Esophagus squamous epithelium (tissue), 5 donors: ENCODE data around the gene FHIT. TPM values are rescaled to one million over a fixed set of nuclear protein-coding genes. Genes with fewer than 3 reads are reported as not detected.

ENCODE experiments used
- DNase-seq: peaks from one replicate; lab custom pipeline; 2025; lab: John Stamatoyannopoulos, UW
- H3K27ac ChIP-seq, 4 donors: fragments of 200-600 bp; sonication (generic); one replicate each; pipeline ENCODE4 v1.5.1; 2016 to 2019; ENCODE audit warnings: mild to moderate bottlenecking in 1 of 4
- H3K27me3 ChIP-seq, 4 donors: fragments of 200-600 bp; sonication (generic); 1 replicate in 3 of 4; 2 replicates in 1 of 4; pipeline versions ENCODE4 v1.5.1 to v1.6.0; 2017 to 2021; ENCODE audit warnings: antibody characterized with exemption in 1 of 4
- H3K36me3 ChIP-seq, 3 donors: fragments of 200-600 bp; sonication (generic); one replicate each; pipeline ENCODE4 v1.5.1; 2016 to 2019
- H3K4me1 ChIP-seq, 3 donors: fragments of 200-600 bp; sonication (generic); one replicate each; pipeline ENCODE4 v1.5.1; 2017 to 2019
- H3K4me3 ChIP-seq, 4 donors: fragments of 200-600 bp; sonication (generic); 1 replicate in 3 of 4; 2 replicates in 1 of 4; pipeline ENCODE4 v1.5.1; 2016 to 2019; ENCODE audit warnings: mild to moderate bottlenecking in 2 of 4, moderate library complexity in 1 of 4
- H3K9me3 ChIP-seq, 3 donors: fragments of 200-600 bp; sonication (generic); one replicate each; pipeline ENCODE4 v1.5.1; 2016 to 2019
- POLR2A ChIP-seq, 4 donors: fragments of 450-650 bp; IDR thresholded peaks; one replicate each; pipeline ENCODE4 v1.6.1; 2017; ENCODE audit warnings: antibody characterized with exemption in 4 of 4, mild to moderate bottlenecking in 4 of 4, moderate library complexity in 3 of 4
- WGBS, 2 donors: methylation state at CpG; one replicate each; pipeline ENCODE4 v1.1.5; 2018; 5-methylcytosine and 5-hydroxymethylcytosine counted together
- intact Hi-C: fragments of 100-400 bp; cut with DNase I; formaldehyde crosslinking; loops from one replicate; pipeline ENCODE4 v1.15.0; 2022
- total RNA-seq, 4 donors: library from RNA; depleted of rRNA; stranded (reverse); fragments of >200 nt; gene quantifications; one replicate each; pipeline ENCODE4 v1.1.0, GENCODE V29; 2016
- TF ChIP-seq, protein P1 (sequence below), 6 experiments: fragments of 450-650 bp in 4 of 6; fragments of 200-600 bp in 2 of 6; sonication (generic) in 2 of 6; IDR thresholded peaks; one replicate each; pipeline ENCODE4 v1.5.1; 2016 to 2019; ENCODE audit warnings: antibody characterized with exemption in 6 of 6, mild to moderate bottlenecking in 4 of 6, moderate library complexity in 4 of 6
- donor health status: DM: yes; HTN: yes; CAD: no.

Gene FHIT
- total RNA-seq, 4 donors from 2014 or later: 0.64 to 5.7 (median 3.1) TPM

DNA sequence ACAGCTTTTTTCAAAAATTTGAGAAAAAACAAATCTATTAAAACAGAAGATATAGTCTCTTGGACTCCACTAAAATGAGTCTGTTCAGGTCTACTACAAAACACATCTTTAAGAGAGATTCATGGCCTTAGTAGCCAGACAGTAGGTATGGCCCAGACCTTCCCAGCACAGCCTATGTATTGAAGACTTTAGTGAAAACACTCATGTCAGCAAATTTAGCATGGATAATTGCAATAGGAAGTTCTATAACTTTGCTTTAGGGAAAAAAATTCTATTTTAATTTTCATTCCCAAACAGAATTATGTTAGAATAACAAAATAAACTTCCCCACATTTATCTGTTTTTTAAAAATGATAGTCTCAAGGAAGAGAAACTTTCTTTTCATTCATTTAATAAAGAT lies 976.6 kb downstream of the FHIT start:
- intact Hi-C loops: no loop called here
- no peak for DNase-seq
- H3K4me3 ChIP-seq: no peak overlapping the region

DNA sequence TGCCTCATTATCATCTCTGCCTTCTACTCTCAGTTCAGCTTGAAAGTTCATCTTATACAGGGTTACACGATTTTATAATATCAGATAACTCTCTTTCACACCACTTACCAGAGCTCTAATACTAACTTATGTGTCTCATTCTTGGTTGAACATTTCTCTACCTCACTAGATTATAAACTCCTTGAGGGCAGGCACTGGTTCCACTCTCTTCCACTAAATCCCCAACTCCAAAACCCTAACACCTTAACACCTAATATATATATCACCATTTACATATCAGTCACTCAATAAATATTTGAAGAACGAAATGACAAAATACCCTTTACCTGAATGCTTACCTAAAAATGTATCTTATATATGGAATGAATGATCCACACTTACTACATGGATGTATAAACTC lies 977.2 kb downstream of the FHIT start:
- Histone ChIP-seq H3K36me3 (no peaks in the 10 kb centered on the region), H3K27ac (no peak overlapping the region), H3K27me3 (no peaks in the 10 kb centered on the region), H3K9me3 (no peaks in the 10 kb centered on the region), H3K4me1 (no peaks in the 10 kb centered on the region), H3K4me3 (no peak overlapping the region)
- no peak for DNase-seq
- no peak for TF ChIP-seq POLR2A (IDR thresholded peaks at IDR 0.05)
- TF ChIP-seq, protein P1, sequence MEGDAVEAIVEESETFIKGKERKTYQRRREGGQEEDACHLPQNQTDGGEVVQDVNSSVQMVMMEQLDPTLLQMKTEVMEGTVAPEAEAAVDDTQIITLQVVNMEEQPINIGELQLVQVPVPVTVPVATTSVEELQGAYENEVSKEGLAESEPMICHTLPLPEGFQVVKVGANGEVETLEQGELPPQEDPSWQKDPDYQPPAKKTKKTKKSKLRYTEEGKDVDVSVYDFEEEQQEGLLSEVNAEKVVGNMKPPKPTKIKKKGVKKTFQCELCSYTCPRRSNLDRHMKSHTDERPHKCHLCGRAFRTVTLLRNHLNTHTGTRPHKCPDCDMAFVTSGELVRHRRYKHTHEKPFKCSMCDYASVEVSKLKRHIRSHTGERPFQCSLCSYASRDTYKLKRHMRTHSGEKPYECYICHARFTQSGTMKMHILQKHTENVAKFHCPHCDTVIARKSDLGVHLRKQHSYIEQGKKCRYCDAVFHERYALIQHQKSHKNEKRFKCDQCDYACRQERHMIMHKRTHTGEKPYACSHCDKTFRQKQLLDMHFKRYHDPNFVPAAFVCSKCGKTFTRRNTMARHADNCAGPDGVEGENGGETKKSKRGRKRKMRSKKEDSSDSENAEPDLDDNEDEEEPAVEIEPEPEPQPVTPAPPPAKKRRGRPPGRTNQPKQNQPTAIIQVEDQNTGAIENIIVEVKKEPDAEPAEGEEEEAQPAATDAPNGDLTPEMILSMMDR (IDR thresholded peaks at IDR 0.05): no peak
- intact Hi-C loops: no loop called here
- WGBS, 2 donors: 77 to 84% methylated on average over 2 of the region's 2 CpGs

More for the DNA sequence above, 976.6 kb downstream of the FHIT start:
- no peak for TF ChIP-seq POLR2A (IDR thresholded peaks at IDR 0.05)
- TF ChIP-seq, protein P1 (IDR thresholded peaks at IDR 0.05): no peak
- Histone ChIP-seq H3K27ac (no peak overlapping the region), H3K9me3 (no peaks in the 10 kb centered on the region), H3K36me3 (no peaks in the 10 kb centered on the region), H3K27me3 (no peaks in the 10 kb centered on the region), H3K4me1 (no peaks in the 10 kb centered on the region)

DNA sequence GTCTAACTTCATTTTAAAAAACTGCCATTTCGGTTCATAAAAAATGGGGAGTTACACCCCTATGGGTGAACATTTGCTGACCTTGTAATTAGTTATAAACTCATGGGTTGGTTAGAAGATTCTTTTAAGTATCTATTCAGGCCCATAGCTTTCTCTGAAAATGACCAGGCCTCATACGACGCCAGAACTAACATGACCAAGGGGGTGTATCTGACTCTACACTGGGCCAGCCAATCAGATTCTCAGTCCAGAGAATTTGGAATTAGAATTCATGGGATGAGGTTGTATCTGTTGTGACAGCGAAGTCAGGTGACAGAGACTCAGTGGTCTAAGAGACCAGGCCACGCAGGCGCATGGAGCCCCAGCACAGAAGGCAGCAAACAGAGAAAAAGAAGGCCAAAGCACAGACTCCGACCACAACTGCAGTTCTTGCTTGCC lies 981.4 kb downstream of the FHIT start:
- TF ChIP-seq, protein P1 (IDR thresholded peaks at IDR 0.05): no peak
- TF ChIP-seq POLR2A (IDR thresholded peaks at IDR 0.05): no peak
- DNase-seq: no peak
- H3K9me3 ChIP-seq: no peaks in the 10 kb centered on the region
- H3K27ac ChIP-seq: no peak overlapping the region
- H3K4me3 ChIP-seq: no peak overlapping the region
- H3K4me1 ChIP-seq: no peaks in the 10 kb centered on the region
- 90 to 96% methylated on average over 7 of the region's 7 CpGs for WGBS, 2 donors
- H3K36me3 ChIP-seq: no peaks in the 10 kb centered on the region
- intact Hi-C loops: no loop called here
- no peaks in the 10 kb centered on the region for H3K27me3 ChIP-seq

DNA sequence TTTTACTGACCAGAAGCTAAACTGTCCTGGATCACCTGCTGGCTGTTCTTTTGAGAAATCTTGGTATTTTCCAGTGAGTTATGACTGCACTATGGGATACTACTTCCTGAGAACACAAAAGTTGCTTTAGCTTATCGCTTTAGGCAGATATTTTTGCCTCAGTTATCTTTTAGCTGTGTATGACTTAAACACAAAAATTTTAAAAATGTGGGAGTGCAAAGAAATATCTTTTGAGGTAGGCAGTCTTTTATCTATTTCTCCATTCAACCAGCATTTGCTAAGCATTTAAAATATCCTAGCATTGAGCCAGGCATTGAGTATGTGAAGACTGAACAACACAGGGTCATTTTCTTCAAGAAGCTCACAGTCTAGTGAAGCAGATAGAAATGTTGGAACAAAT lies 981.9 kb downstream of the FHIT start:
- no peaks in the 10 kb centered on the region for H3K27me3 ChIP-seq
- intact Hi-C loops: no loop called here
- H3K36me3 ChIP-seq: no peaks in the 10 kb centered on the region
- no peak overlapping the region for H3K4me3 ChIP-seq
- no peak for DNase-seq
- H3K27ac ChIP-seq: no peak overlapping the region
- H3K9me3 ChIP-seq: no peaks in the 10 kb centered on the region
- H3K4me1 ChIP-seq: no peaks in the 10 kb centered on the region
- 69 to 89% methylated on average over 1 of the region's 1 CpG for WGBS, 2 donors
- TF ChIP-seq POLR2A (IDR thresholded peaks at IDR 0.05): no peak
- TF ChIP-seq, protein P1 (IDR thresholded peaks at IDR 0.05): no peak

DNA sequence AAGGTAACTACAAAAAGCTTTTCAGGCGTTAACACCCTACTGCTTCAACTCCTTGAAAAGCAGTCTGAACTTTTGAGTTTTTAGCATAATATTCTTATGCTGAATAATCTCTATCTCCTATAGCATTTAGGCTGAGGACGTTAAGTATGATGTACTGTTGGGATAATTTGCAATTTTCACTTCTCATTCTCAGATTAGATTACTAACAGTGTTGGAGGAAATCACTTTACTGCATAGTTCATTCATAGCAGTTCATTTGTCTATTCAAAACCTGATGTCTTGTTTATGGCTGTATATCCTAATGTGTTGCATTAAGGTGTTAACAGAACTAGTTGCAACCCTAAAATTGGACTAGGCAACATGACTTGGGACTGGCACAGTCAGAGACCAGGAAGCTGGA lies 983.1 kb downstream of the FHIT start:
- H3K27ac ChIP-seq: no peak overlapping the region
- TF ChIP-seq POLR2A (IDR thresholded peaks at IDR 0.05): no peak
- TF ChIP-seq, protein P1 (IDR thresholded peaks at IDR 0.05): no peak
- intact Hi-C loops: no loop called here
- no peaks in the 10 kb centered on the region for H3K36me3 ChIP-seq
- no peaks in the 10 kb centered on the region for H3K9me3 ChIP-seq
- no peak for DNase-seq
- no peaks in the 10 kb centered on the region for H3K27me3 ChIP-seq
- WGBS, 2 donors: 23 to 32% methylated on average over 2 of the region's 2 CpGs
- no peaks in the 10 kb centered on the region for H3K4me1 ChIP-seq
- H3K4me3 ChIP-seq: no peak overlapping the region
